HCEC 1CT (cell line): ENCODE results near the gene DNTT.

ENCODE experiments used
- DNase-seq: peaks from one replicate; pipeline ENCODE4 v3.0.0-alpha.2; 2017

DNTT gene

GRCh38 chr10:96387161-96387560 is 82.9 kb downstream of the DNTT start:
- DNase-seq: no peak

- DNase-seq: no peak
Measured at GRCh38 chr10:96387601-96388000, 83.4 kb downstream of the DNTT start.
